Naive thymus-derived CD4-positive, alpha-beta T cell (primary cell): ENCODE measurements around the gene HM13. TPM values are rescaled to one million over a fixed set of nuclear protein-coding genes. Genes with fewer than 3 reads are reported as not detected.
A peak's percentile ranks its signal among the peaks of the same experiment; 100 is the strongest.
"Not testable (repeated sequence)": the region's sequence is repeated elsewhere in the genome, so short reads cannot be mapped to it uniquely, and the experiment has no call there.

Source experiments
- ATAC-seq: fragments of 150-1000 bp; cut with Tn5 transposase; 2 replicates; pipeline ENCODE4 v1.10.0; 2021; ENCODE audit warnings: mild to moderate bottlenecking, moderate library complexity
- CTCF ChIA-PET: fragments of 350-600 bp; sonication (Branson Sonifier 250); formaldehyde crosslinking; loops from one replicate; lab custom pipeline; 2021; ENCODE audit warnings: antibody characterized with exemption; lab: Charles Lee
- POLR2A ChIA-PET: fragments of 350-600 bp; sonication (Branson Sonifier 250); formaldehyde crosslinking; loops from one replicate; lab custom pipeline; 2021; ENCODE audit warnings: antibody characterized with exemption, inconsistent platforms; lab: Charles Lee
- DNase-seq, 9 donors: peaks; one replicate each; pipeline versions ENCODE4 v3.0.0 to v3.0.0-alpha.2; 2020 to 2022; ENCODE audit warnings: mixed read lengths in 1 of 9
- H3K27ac ChIP-seq: one replicate; pipeline ENCODE4 v1.7.0; 2013; ENCODE audit warnings: mild to moderate bottlenecking, low read depth, low read length, moderate library complexity
- H3K27me3 ChIP-seq, 2 donors: one replicate each; pipeline ENCODE4 v1.7.0; 2013; ENCODE audit warnings: low read length in 2 of 2, mild to moderate bottlenecking in 2 of 2, moderate library complexity in 2 of 2; ENCODE audit not compliant: control insufficient read depth in 2 of 2, insufficient read depth in 2 of 2
- H3K36me3 ChIP-seq, 3 experiments: 1 replicate in 2 of 3; 2 replicates in 1 of 3; pipeline ENCODE4 v1.7.0; 2013; ENCODE audit warnings: low read length in 3 of 3, mild to moderate bottlenecking in 3 of 3, moderate library complexity in 1 of 3; ENCODE audit not compliant: insufficient read depth in 3 of 3, control insufficient read depth in 2 of 3
- H3K4me1 ChIP-seq, 2 donors: one replicate each; pipeline ENCODE4 v1.7.0; 2013; ENCODE audit warnings: low read length in 2 of 2, mild to moderate bottlenecking in 2 of 2, moderate library complexity in 1 of 2; ENCODE audit not compliant: control insufficient read depth in 2 of 2, insufficient read depth in 2 of 2
- H3K4me3 ChIP-seq: 2 replicates; pipeline ENCODE4 v1.7.0; 2013; ENCODE audit warnings: mild to moderate bottlenecking, low read length
- H3K9me3 ChIP-seq, 3 experiments: 1 replicate in 2 of 3; 2 replicates in 1 of 3; pipeline ENCODE4 v1.7.0; 2013; ENCODE audit warnings: low read length in 3 of 3; ENCODE audit not compliant: control insufficient read depth in 2 of 3
- H3K27ac Mint-ChIP-seq, 9 donors: one replicate each; pipeline ENCODE4 v1.8.0; 2020 to 2022; ENCODE audit warnings: mixed read lengths in 9 of 9, mild to moderate bottlenecking in 8 of 9, moderate library complexity in 5 of 9, inconsistent platforms in 2 of 9
- H3K27me3 Mint-ChIP-seq, 5 donors: one replicate each; pipeline ENCODE4 v1.8.0; 2021 to 2022; ENCODE audit warnings: mixed read lengths in 5 of 5, mild to moderate bottlenecking in 1 of 5
- H3K36me3 Mint-ChIP-seq, 5 donors: one replicate each; pipeline ENCODE4 v1.8.0; 2020 to 2022; ENCODE audit warnings: mixed read lengths in 5 of 5, mild to moderate bottlenecking in 3 of 5, inconsistent platforms in 1 of 5
- H3K4me1 Mint-ChIP-seq, 7 donors: one replicate each; pipeline ENCODE4 v1.8.0; 2020 to 2022; ENCODE audit warnings: mixed read lengths in 7 of 7, mild to moderate bottlenecking in 3 of 7, inconsistent platforms in 1 of 7
- H3K4me3 Mint-ChIP-seq, 10 donors: one replicate each; pipeline ENCODE4 v1.8.0; 2020 to 2022; ENCODE audit warnings: mild to moderate bottlenecking in 10 of 10, mixed read lengths in 10 of 10, moderate library complexity in 6 of 10, inconsistent platforms in 2 of 10
- H3K9me3 Mint-ChIP-seq, 11 donors: one replicate each; pipeline ENCODE4 v1.8.0; 2020 to 2022; ENCODE audit warnings: mixed read lengths in 11 of 11, mild to moderate bottlenecking in 4 of 11, inconsistent platforms in 1 of 11, moderate library complexity in 1 of 11
- intact Hi-C, 2 donors: fragments of 100-400 bp; cut with micrococcal nuclease; formaldehyde crosslinking; loops; one replicate each; pipeline ENCODE4 v1.15.1; 2023
- polyA plus RNA-seq, 2 donors: library from polyadenylated mRNA; unstranded; fragments of 300-500 nt; fragmentation: Illumina TruSeq; gene quantifications; one replicate each; pipeline ENCODE4 v1.2.3, GENCODE V29; 2021
- total RNA-seq, 6 experiments: library from RNA in 5 of 6; stranded (reverse) in 5 of 6; gene quantifications; 1 replicate in 5 of 6; 2 replicates in 1 of 6; pipeline ENCODE4 v1.2.3 and lab custom pipeline; 2021 to 2026

HM13 gene
- total and polyA plus RNA-seq, 7 experiments from 2014 or later: 102 to 197 (median 133) TPM

- Mint-ChIP-seq H3K27me3 (peaks cover 5 to 20% (median 11%) of the 10 kb centered on the region in 5 donors), H3K36me3 (peaks cover 0 to 3% (median 0%) of the 10 kb centered on the region in 5 donors)
- intact Hi-C loops: no loop called here
Measured at GRCh38 chr20:31500527-31500926, 13.7 kb upstream of the HM13 start.

GRCh38 chr20:31502884-31503673 is 11.2 kb upstream of the HM13 start:
- H3K9me3 Mint-ChIP-seq, H3K9me3 ChIP-seq, H3K27ac Mint-ChIP-seq, H3K27ac ChIP-seq, H3K27me3 ChIP-seq, H3K36me3 ChIP-seq, H3K4me3 ChIP-seq, POLR2A ChIA-PET, H3K36me3 Mint-ChIP-seq, H3K4me1 ChIP-seq: not testable (repeated sequence)
- Mint-ChIP-seq H3K4me3 (peak overlapping the region in 2 of 10 donors; percentile 1 to 26), H3K4me1 (peaks cover 0 to 15% (median 8%) of the 10 kb centered on the region in 7 donors), H3K27me3 (peaks cover 5 to 11% (median 9%) of the 10 kb centered on the region in 5 donors)
- DNase-seq: peak; percentile 44 to 76 (median 62)
- intact Hi-C loops: loop anchor here (1.0 kb wide), 1 partner anchor 43 kb away; no protein-coding TSS in a partner anchor
- ATAC-seq: peak; percentile 98
- CTCF ChIA-PET: interaction anchor here (0.6 to 3.2 kb wide), 10 partner anchors 8 to 1106 kb away, joined by 3 to 39 read pairs (median 4); partner anchors contain the start of gene HM13

More at GRCh38 chr20:31500527-31500926, 13.7 kb upstream of the HM13 start:
- Histone ChIP-seq H3K9me3 (no peaks in the 10 kb centered on the region), H3K36me3 (no peaks in the 10 kb centered on the region), H3K4me1 (no peaks in the 10 kb centered on the region), H3K27me3 (peaks cover 0 to 4% of the 10 kb centered on the region in 2 donors), H3K4me3 (no peak overlapping the region), H3K27ac (no peak overlapping the region)
- no peak for DNase-seq
- no peaks in the 10 kb centered on the region for H3K9me3 Mint-ChIP-seq
- CTCF ChIA-PET: interaction anchor here (0.7 to 1.1 kb wide), 2 partner anchors 10 to 41 kb away, joined by 3 read pairs; no protein-coding TSS in a partner anchor
- ATAC-seq: no peak
- POLR2A ChIA-PET: no interaction called here
- H3K4me1 Mint-ChIP-seq: peaks cover 0 to 15% (median 8%) of the 10 kb centered on the region in 7 donors
- H3K4me3 Mint-ChIP-seq: no peak overlapping the region
- H3K27ac Mint-ChIP-seq: no peak overlapping the region

- no peak overlapping the region for H3K27ac ChIP-seq
- Mint-ChIP-seq H3K4me3 (no peak overlapping the region), H3K36me3 (peaks cover 0 to 5% (median 0%) of the 10 kb centered on the region in 5 donors), H3K9me3 (peaks cover 0 to 7% (median 0%) of the 10 kb centered on the region in 11 donors), H3K4me1 (peaks cover 0 to 15% (median 8%) of the 10 kb centered on the region in 7 donors), H3K27me3 (peaks cover 10 to 21% (median 13%) of the 10 kb centered on the region in 5 donors), H3K27ac (no peak overlapping the region)
- intact Hi-C loops: no loop called here
- ChIA-PET POLR2A (no interaction called here), CTCF (interaction anchor here (1.0 kb wide), 1 partner anchor 107 kb away, joined by 6 read pairs; no protein-coding TSS in a partner anchor)
- H3K36me3 ChIP-seq: no peaks in the 10 kb centered on the region
- H3K9me3 ChIP-seq: no peaks in the 10 kb centered on the region
- DNase-seq: no peak
- no peak for ATAC-seq
- H3K27me3 ChIP-seq: no peaks in the 10 kb centered on the region
- no peak overlapping the region for H3K4me3 ChIP-seq
- H3K4me1 ChIP-seq: no peaks in the 10 kb centered on the region
Measured at GRCh38 chr20:31505903-31506302, 8.3 kb upstream of the HM13 start.

- no peak overlapping the region for H3K27ac ChIP-seq
- no peak for ATAC-seq
- H3K4me3 ChIP-seq: no peak overlapping the region
- no peaks in the 10 kb centered on the region for H3K4me1 ChIP-seq
- POLR2A ChIA-PET: no interaction called here
- CTCF ChIA-PET: no interaction called here
- H3K27me3 ChIP-seq: no peaks in the 10 kb centered on the region
- peaks cover 0 to 6% (median 2%) of the 10 kb centered on the region in 7 donors for H3K4me1 Mint-ChIP-seq
- H3K9me3 ChIP-seq: no peaks in the 10 kb centered on the region
- no peak overlapping the region for H3K4me3 Mint-ChIP-seq
- peaks cover 0 to 7% (median 0%) of the 10 kb centered on the region in 11 donors for H3K9me3 Mint-ChIP-seq
- no peak for DNase-seq
- no peak overlapping the region for H3K27ac Mint-ChIP-seq
- no peaks in the 10 kb centered on the region for H3K36me3 ChIP-seq
- peaks cover 8 to 19% (median 10%) of the 10 kb centered on the region in 5 donors for H3K27me3 Mint-ChIP-seq
- peaks cover 0 to 5% (median 0%) of the 10 kb centered on the region in 5 donors for H3K36me3 Mint-ChIP-seq
- intact Hi-C loops: no loop called here
Measured at GRCh38 chr20:31508517-31509244, 5.6 kb upstream of the HM13 start.

- POLR2A ChIA-PET: interaction anchor here (1.0 kb wide), 1 partner anchor 32 kb away, joined by 3 read pairs; a partner anchor contains a TSS
- intact Hi-C loops: loop anchor here (2.0 to 10.0 kb wide), 3 partner anchors 90 to 1230 kb away; partner anchors contain the start of genes ID1 (in 2 of the 2) and BCL2L1 (in 1 of the 2)
- H3K4me1 ChIP-seq: peaks cover 26% of the 10 kb centered on the region in 2 donors
- H3K27ac Mint-ChIP-seq: no peak overlapping the region
- H3K27ac ChIP-seq: peak overlapping the region; percentile 83
- H3K27me3 Mint-ChIP-seq: no peaks in the 10 kb centered on the region
- H3K27me3 ChIP-seq: no peaks in the 10 kb centered on the region
- H3K4me3 Mint-ChIP-seq: no peak overlapping the region
- no peaks in the 10 kb centered on the region for H3K9me3 Mint-ChIP-seq
- peaks cover 0 to 14% (median 0%) of the 10 kb centered on the region in 3 experiments for H3K36me3 ChIP-seq
- ATAC-seq (no peak), DNase-seq (no peak)
- H3K4me1 Mint-ChIP-seq: peaks cover 9 to 21% (median 13%) of the 10 kb centered on the region in 7 donors
- H3K9me3 ChIP-seq: no peaks in the 10 kb centered on the region
- peak overlapping the region; percentile 90 for H3K4me3 ChIP-seq
- CTCF ChIA-PET: interaction anchor here (1.9 kb wide), 1 partner anchor 97 kb away, joined by 6 read pairs; no protein-coding TSS in a partner anchor
- peaks cover 0 to 6% (median 0%) of the 10 kb centered on the region in 5 donors for H3K36me3 Mint-ChIP-seq
Measured at GRCh38 chr20:31515072-31515774, 981 bp downstream of the HM13 start.

- DNase-seq (no peak), ATAC-seq (no peak)
- Mint-ChIP-seq H3K4me1 (peaks cover 13 to 26% (median 19%) of the 10 kb centered on the region in 7 donors), H3K27me3 (no peaks in the 10 kb centered on the region), H3K36me3 (peaks cover 0 to 10% (median 3%) of the 10 kb centered on the region in 5 donors), H3K27ac (no peak overlapping the region), H3K9me3 (no peaks in the 10 kb centered on the region), H3K4me3 (no peak overlapping the region)
- Histone ChIP-seq H3K36me3 (peaks cover 0 to 19% (median 0%) of the 10 kb centered on the region in 3 experiments), H3K27ac (peak overlapping the region; percentile 83), H3K4me3 (peak overlapping the region; percentile 90), H3K27me3 (no peaks in the 10 kb centered on the region), H3K9me3 (no peaks in the 10 kb centered on the region), H3K4me1 (peaks cover 26% of the 10 kb centered on the region in 2 donors)
- intact Hi-C loops: loop anchor here (2.0 to 10.0 kb wide), 3 partner anchors 89 to 1231 kb away; partner anchors contain the start of genes ID1 (in 2 of the 2) and BCL2L1 (in 1 of the 2)
- POLR2A ChIA-PET: interaction anchor here (1.0 kb wide), 1 partner anchor 31 kb away, joined by 3 read pairs; a partner anchor contains a TSS
- CTCF ChIA-PET: interaction anchor here (1.9 kb wide), 1 partner anchor 97 kb away, joined by 6 read pairs; no protein-coding TSS in a partner anchor
Measured at GRCh38 chr20:31515775-31516107, 1.5 kb downstream of the HM13 start.
